Measurements from ENCODE around the gene INSRR. TPM values are rescaled to one million over a fixed set of nuclear protein-coding genes. Genes with fewer than 3 reads are reported as not detected.

The INSRR gene
- total RNA-seq, 2 experiments from 2014 or later = 0.47 to 0.54 TPM

DNA sequence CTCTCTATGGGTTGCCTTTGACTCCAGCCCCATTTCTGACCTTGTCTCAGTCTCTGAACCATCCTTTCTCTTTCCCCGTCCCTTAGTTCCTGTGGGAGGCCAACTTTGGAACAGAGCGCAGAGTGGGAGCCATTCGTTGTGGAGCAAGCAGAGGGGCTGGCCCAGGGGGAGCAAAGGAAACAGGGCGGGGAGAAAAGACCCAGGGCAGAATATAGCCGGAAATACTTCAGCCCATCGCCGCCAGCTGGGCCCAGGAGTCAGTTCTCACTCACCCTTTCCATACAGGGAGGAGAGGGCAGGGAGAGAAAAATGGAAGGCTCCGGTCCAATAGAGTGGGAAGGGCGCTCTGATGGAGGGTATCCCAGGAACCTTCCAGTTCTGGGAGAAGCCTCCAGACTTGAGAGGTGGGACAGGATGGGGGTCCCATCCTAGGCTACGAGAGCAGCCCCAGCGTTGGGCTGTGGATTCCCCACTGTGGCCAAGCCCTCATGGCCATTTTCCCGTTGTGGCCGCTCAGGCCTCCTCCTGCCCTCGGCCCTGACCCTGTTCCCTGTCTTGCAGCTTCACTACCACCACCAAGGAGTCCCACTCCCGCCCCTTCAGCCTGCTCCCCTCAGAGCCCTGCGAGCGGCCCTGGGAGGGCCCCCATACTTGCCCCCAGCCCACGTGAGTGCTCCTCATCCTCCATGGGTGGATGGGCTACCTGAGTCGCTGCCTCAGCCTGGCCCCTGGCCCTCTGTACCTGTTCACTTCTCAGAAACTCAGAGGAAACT, 45.5 kb upstream of the INSRR start:
- CTCF ChIA-PET = no interaction called here
- Mint-ChIP-seq H3K4me1 (ENCODE audit: low read depth) (no peaks in the 10 kb centered on the region), H3K36me3 (ENCODE audit: low read depth) (no peaks in the 10 kb centered on the region)

GRCh38 chr1:156903328-156904091, 44.6 kb upstream of the INSRR start:
- ChIA-PET CTCF (interaction anchor here (1.6 kb wide), 2 partner anchors 13 to 43 kb away, joined by 3 to 4 read pairs; partner anchors contain the start of gene NTRK1), POLR2A (no interaction called here)
- no peak overlapping the region for H3K27ac Mint-ChIP-seq
- TF ChIP-seq, protein P1, sequence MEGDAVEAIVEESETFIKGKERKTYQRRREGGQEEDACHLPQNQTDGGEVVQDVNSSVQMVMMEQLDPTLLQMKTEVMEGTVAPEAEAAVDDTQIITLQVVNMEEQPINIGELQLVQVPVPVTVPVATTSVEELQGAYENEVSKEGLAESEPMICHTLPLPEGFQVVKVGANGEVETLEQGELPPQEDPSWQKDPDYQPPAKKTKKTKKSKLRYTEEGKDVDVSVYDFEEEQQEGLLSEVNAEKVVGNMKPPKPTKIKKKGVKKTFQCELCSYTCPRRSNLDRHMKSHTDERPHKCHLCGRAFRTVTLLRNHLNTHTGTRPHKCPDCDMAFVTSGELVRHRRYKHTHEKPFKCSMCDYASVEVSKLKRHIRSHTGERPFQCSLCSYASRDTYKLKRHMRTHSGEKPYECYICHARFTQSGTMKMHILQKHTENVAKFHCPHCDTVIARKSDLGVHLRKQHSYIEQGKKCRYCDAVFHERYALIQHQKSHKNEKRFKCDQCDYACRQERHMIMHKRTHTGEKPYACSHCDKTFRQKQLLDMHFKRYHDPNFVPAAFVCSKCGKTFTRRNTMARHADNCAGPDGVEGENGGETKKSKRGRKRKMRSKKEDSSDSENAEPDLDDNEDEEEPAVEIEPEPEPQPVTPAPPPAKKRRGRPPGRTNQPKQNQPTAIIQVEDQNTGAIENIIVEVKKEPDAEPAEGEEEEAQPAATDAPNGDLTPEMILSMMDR (IDR thresholded peaks at IDR 0.05) = no peak
- no peak for ATAC-seq
- H3K9me3 Mint-ChIP-seq = no peaks in the 10 kb centered on the region
- H3K36me3 Mint-ChIP-seq (ENCODE audit: low read depth) = no peaks in the 10 kb centered on the region
- H3K27me3 Mint-ChIP-seq = peaks cover 13% of the 10 kb centered on the region
- intact Hi-C loops (cut with micrococcal nuclease) = no loop called here
- H3K4me3 Mint-ChIP-seq = no peak overlapping the region
- no peak for DNase-seq
- no peaks in the 10 kb centered on the region for H3K4me1 Mint-ChIP-seq (ENCODE audit: low read depth)

More for the DNA sequence above, 45.5 kb upstream of the INSRR start:
- POLR2A ChIA-PET = no interaction called here
- DNase-seq = no peak
- Mint-ChIP-seq H3K4me3 (no peak overlapping the region), H3K9me3 (no peaks in the 10 kb centered on the region), H3K27ac (no peak overlapping the region), H3K27me3 (peaks cover 9% of the 10 kb centered on the region)
- TF ChIP-seq, protein P1 (IDR thresholded peaks at IDR 0.05) = no peak
- ATAC-seq = no peak
- intact Hi-C loops (cut with micrococcal nuclease) = no loop called here

- DNase-seq (no peak), ATAC-seq (no peak)
- no peak overlapping the region for H3K27ac Mint-ChIP-seq
- H3K27me3 Mint-ChIP-seq = peaks cover 13% of the 10 kb centered on the region
- TF ChIP-seq, protein P1 (IDR thresholded peaks at IDR 0.05) = no peak
- H3K4me3 Mint-ChIP-seq = no peak overlapping the region
- no peaks in the 10 kb centered on the region for H3K9me3 Mint-ChIP-seq
- H3K4me1 Mint-ChIP-seq (ENCODE audit: low read depth) = peaks cover 4% of the 10 kb centered on the region
- POLR2A ChIA-PET = interaction anchor here (0.7 kb wide), 1 partner anchor 226 kb away, joined by 3 read pairs; no protein-coding TSS in a partner anchor
- H3K36me3 Mint-ChIP-seq (ENCODE audit: low read depth) = no peaks in the 10 kb centered on the region
- CTCF ChIA-PET = interaction anchor here (0.7 to 1.6 kb wide), 7 partner anchors 9 to 64 kb away, joined by 3 to 5 read pairs (median 4); partner anchors contain the start of genes LRRC71 and NTRK1
- intact Hi-C loops (cut with micrococcal nuclease) = no loop called here
Measured at GRCh38 chr1:156901966-156902915, 43.3 kb upstream of the INSRR start.

DNA sequence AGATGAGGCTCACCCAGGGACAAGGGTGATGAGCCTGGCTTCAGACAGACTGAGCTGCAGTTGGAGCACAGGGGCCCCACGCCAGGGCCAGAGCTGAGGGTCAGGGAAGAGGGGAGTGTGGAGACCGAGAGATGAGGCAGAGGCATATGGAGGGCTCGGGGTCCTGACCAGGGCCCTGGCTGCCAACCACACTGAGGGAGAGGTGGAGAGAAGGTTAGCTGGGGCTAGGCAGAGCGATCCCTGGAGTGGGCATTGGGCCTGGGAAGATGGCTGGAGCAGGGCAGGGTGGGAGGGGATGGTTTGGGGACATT, 42.6 kb upstream of the INSRR start:
- ATAC-seq = no peak
- no peak overlapping the region for H3K27ac Mint-ChIP-seq
- TF ChIP-seq, protein P1 (IDR thresholded peaks at IDR 0.05) = no peak
- H3K9me3 Mint-ChIP-seq = no peaks in the 10 kb centered on the region
- no peak overlapping the region for H3K4me3 Mint-ChIP-seq
- ChIA-PET CTCF (interaction anchor here (0.7 to 1.6 kb wide), 7 partner anchors 8 to 63 kb away, joined by 3 to 5 read pairs (median 4); partner anchors contain the start of gene LRRC71), POLR2A (interaction anchor here (0.7 kb wide), 1 partner anchor 225 kb away, joined by 3 read pairs; no protein-coding TSS in a partner anchor)
- peaks cover 4% of the 10 kb centered on the region for H3K4me1 Mint-ChIP-seq (ENCODE audit: low read depth)
- intact Hi-C loops (cut with micrococcal nuclease) = no loop called here
- DNase-seq = no peak
- H3K27me3 Mint-ChIP-seq = peaks cover 14% of the 10 kb centered on the region
- H3K36me3 Mint-ChIP-seq (ENCODE audit: low read depth) = no peaks in the 10 kb centered on the region

Measured in activated CD8-positive, alpha-beta T cell treated with anti-CD3 and anti-CD28 coated beads for 36 hours (primary cell).